Measurements from ENCODE around the gene MPDZ.

DNA sequence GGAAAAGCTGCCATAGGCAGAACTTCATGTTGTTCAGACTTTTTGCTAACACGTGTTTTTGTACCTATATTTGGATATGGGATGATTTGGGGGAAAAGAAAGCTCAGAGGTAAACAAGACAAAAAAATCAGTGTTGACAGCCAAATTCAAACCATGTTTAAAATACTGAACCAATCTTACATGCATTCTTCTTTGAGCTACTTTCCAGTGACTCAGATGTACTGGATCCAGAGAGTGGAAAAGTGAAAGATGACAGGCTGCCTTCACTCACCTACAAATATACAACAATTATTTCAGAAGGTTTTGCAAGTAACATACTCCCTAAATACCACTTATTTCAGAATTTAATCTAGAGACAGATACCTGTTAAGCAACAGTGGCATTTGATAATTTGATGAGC lies 165.7 kb downstream of the MPDZ start:
- TF ChIP-seq ZNF629 (tag by site-specific recombination; IDR thresholded peaks at IDR 0.05) (no peak), ZSCAN16 (tag by site-specific recombination; IDR thresholded peaks at IDR 0.05) (no peak), SP2 (tag by site-specific recombination; IDR thresholded peaks at IDR 0.05) (no peak), ZBTB21 (tag by site-specific recombination; IDR thresholded peaks at IDR 0.05) (no peak)
- TF ChIP-seq, protein P1, sequence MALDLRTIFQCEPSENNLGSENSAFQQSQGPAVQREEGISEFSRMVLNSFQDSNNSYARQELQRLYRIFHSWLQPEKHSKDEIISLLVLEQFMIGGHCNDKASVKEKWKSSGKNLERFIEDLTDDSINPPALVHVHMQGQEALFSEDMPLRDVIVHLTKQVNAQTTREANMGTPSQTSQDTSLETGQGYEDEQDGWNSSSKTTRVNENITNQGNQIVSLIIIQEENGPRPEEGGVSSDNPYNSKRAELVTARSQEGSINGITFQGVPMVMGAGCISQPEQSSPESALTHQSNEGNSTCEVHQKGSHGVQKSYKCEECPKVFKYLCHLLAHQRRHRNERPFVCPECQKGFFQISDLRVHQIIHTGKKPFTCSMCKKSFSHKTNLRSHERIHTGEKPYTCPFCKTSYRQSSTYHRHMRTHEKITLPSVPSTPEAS (tag by site-specific recombination; IDR thresholded peaks at IDR 0.05): no peak
